Mesendoderm (in vitro differentiated cells): Measurements from ENCODE around the gene ODF2L.
A peak's percentile ranks its signal among the peaks of the same experiment; 100 is the strongest.

ENCODE experiments used
- DNase-seq: peaks from one replicate; pipeline ENCODE4 v3.0.0; 2013
- H2AK5ac ChIP-seq: 2 replicates; pipeline ENCODE4 v1.6.1; 2013; ENCODE audit warnings: low read length, inconsistent platforms
- H2BK120ac ChIP-seq: 2 replicates; pipeline ENCODE4 v1.6.1; 2013; ENCODE audit warnings: low read depth, mild to moderate bottlenecking, low read length, moderate library complexity, mixed read lengths
- H2BK15ac ChIP-seq: replicated peaks from 2 replicates; pipeline ENCODE4 v1.6.1; 2013; ENCODE audit warnings: low read depth, mild to moderate bottlenecking, moderate library complexity
- H2BK5ac ChIP-seq: 2 replicates; pipeline ENCODE4 v1.6.1; 2013; ENCODE audit warnings: low read length, inconsistent platforms
- H3K18ac ChIP-seq: 2 replicates; pipeline ENCODE4 v1.6.1; 2013; ENCODE audit warnings: mild to moderate bottlenecking, low read length, mixed read lengths
- H3K23ac ChIP-seq: one replicate; pipeline ENCODE4 v1.6.1; 2013; ENCODE audit warnings: low read length
- H3K27ac ChIP-seq: 2 replicates; pipeline ENCODE4 v1.5.1; 2013; ENCODE audit warnings: low read depth, mild to moderate bottlenecking, inconsistent platforms, low read length, moderate library complexity
- H3K27me3 ChIP-seq: 2 replicates; pipeline ENCODE4 v1.6.1; 2013; ENCODE audit warnings: low read length, control low read depth, mild to moderate bottlenecking, inconsistent platforms; ENCODE audit not compliant: insufficient read depth, poor library complexity
- H3K36me3 ChIP-seq: 2 replicates; pipeline ENCODE4 v1.6.1; 2013; ENCODE audit warnings: low read length, inconsistent platforms; ENCODE audit not compliant: control insufficient read depth, insufficient read depth
- H3K4ac ChIP-seq: one replicate; pipeline ENCODE4 v1.6.1; 2013; ENCODE audit warnings: low read depth, mild to moderate bottlenecking, low read length, moderate library complexity
- H3K4me1 ChIP-seq: 2 replicates; pipeline ENCODE4 v1.6.1; 2013; ENCODE audit warnings: low read depth, low read length, inconsistent platforms; ENCODE audit not compliant: control insufficient read depth
- H3K4me2 ChIP-seq: 2 replicates; pipeline ENCODE4 v1.6.1; 2013; ENCODE audit warnings: low read length
- H3K4me3 ChIP-seq: 2 replicates; pipeline ENCODE4 v1.5.1; 2013; ENCODE audit warnings: mild to moderate bottlenecking, low read length
- H3K56ac ChIP-seq: one replicate; pipeline ENCODE4 v1.6.1; 2013; ENCODE audit warnings: low read length
- H3K79me1 ChIP-seq: 2 replicates; pipeline ENCODE4 v1.6.1; 2013; ENCODE audit warnings: low read length, inconsistent platforms
- H3K79me2 ChIP-seq: 2 replicates; pipeline ENCODE4 v1.6.1; 2013; ENCODE audit warnings: mild to moderate bottlenecking, low read length; ENCODE audit not compliant: control insufficient read depth, insufficient read depth
- H3K9ac ChIP-seq: 2 replicates; pipeline ENCODE4 v1.6.1; 2013; ENCODE audit warnings: low read length, inconsistent platforms
- H4K5ac ChIP-seq: one replicate; pipeline ENCODE4 v1.6.1; 2013; ENCODE audit warnings: low read length
- H4K8ac ChIP-seq: one replicate; pipeline ENCODE4 v1.6.1; 2013; ENCODE audit warnings: low read depth, mild to moderate bottlenecking, control low read depth, low read length, moderate library complexity
- WGBS: extraction: QIAGEN DNeasy Blood & Tissue Kit; methylation state at CpG from one replicate; pipeline ENCODE4 v1.1.7; 2013; ENCODE audit warnings: low lambda C conversion rate, missing lambda C conversion rate; ENCODE audit not compliant: insufficient coverage; ENCODE audit errors: extremely low coverage; 5-methylcytosine and 5-hydroxymethylcytosine counted together

Gene ODF2L

DNA sequence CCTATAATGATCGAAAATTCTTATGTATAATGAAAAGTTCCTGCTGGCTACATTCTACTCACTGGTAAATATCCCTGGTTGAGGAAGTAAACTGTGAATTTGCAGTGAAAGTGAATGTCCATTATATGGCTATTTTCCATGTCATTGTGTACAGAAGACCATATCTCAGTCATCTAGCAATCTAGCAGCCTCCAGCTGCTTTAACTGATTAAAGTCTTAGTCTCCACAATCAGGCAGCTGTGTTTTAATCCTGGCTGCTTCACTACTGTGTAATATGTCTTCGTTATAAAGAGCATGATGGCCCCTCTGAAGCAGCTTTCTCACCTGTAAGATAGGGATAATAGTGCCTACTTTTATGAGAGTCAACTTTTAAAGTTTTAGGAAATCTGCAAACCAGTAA, 39.2 kb upstream of the ODF2L start:
- Histone ChIP-seq H2BK5ac (no peak overlapping the region), H4K5ac (no peak overlapping the region), H3K56ac (no peak overlapping the region), H3K9ac (no peak overlapping the region), H3K4me3 (no peak overlapping the region), H2AK5ac (no peak overlapping the region), H3K23ac (no peak overlapping the region), H3K27ac (no peak overlapping the region), H2BK120ac (no peak overlapping the region), H3K79me1 (no peaks in the 10 kb centered on the region), H2BK15ac (no peak overlapping the region), H3K27me3 (no peaks in the 10 kb centered on the region), H3K4ac (no peak overlapping the region), H3K36me3 (no peaks in the 10 kb centered on the region), H3K4me2 (no peak overlapping the region), H3K18ac (no peak overlapping the region), H3K79me2 (no peaks in the 10 kb centered on the region), H4K8ac (no peak overlapping the region), H3K4me1 (no peaks in the 10 kb centered on the region)
- peak; percentile 14 for DNase-seq
- whole genome bisulfite sequencing, result no CpG with 5 or more reads among the region's 2 CpGs

DNA sequence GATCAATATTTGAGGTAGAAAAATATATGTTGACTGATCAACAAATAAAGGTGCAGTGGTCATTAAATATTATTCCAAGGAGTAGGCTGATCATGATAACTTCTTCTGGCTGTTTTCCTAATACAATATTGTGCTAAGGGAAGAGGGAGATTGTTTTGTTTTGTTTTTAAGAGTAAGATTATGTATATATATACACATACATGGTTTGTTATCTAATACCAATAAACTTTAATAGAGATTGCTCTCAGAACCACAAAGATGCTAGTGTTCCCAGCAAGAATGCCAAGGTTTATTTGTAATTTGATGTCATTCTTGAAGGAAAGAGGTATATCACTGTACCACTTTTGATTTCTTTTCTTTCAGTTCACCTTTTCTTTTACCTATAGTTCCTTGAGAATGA, 37.9 kb upstream of the ODF2L start:
- Histone ChIP-seq H3K56ac (no peak overlapping the region), H3K4me1 (no peaks in the 10 kb centered on the region), H3K27me3 (no peaks in the 10 kb centered on the region), H2BK120ac (no peak overlapping the region), H3K4ac (no peak overlapping the region), H3K4me3 (no peak overlapping the region), H3K36me3 (no peaks in the 10 kb centered on the region), H3K18ac (no peak overlapping the region), H3K4me2 (no peak overlapping the region), H2AK5ac (no peak overlapping the region), H4K5ac (no peak overlapping the region), H3K79me1 (no peaks in the 10 kb centered on the region), H2BK15ac (no peak overlapping the region), H4K8ac (no peak overlapping the region), H3K9ac (no peak overlapping the region), H2BK5ac (no peak overlapping the region), H3K27ac (no peak overlapping the region), H3K23ac (no peak overlapping the region), H3K79me2 (no peaks in the 10 kb centered on the region)
- no peak for DNase-seq

DNA sequence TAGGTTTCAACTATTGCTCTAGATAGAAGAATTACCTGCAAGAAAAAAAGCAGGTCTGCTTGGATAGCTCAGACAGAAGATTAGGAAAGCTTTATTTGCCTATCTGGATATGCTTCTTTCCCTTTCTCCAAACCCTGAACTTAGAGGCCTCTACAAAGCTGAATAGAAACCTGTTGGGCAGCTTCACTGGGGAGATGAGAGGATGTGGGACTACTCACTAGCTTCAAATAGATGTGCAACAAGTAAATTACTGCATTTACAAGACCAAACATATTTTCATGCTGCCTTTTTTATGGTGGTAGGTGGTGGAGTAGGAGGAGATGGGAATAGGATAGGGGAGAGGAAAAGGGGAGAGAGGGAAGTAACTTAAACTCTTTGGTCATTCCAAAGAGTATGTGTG, 34.3 kb upstream of the ODF2L start:
- Histone ChIP-seq H3K27me3 (no peaks in the 10 kb centered on the region), H4K8ac (no peak overlapping the region), H2BK5ac (no peak overlapping the region), H3K4me1 (no peaks in the 10 kb centered on the region), H3K36me3 (no peaks in the 10 kb centered on the region), H3K4ac (no peak overlapping the region), H3K56ac (no peak overlapping the region), H3K4me3 (no peak overlapping the region), H3K9ac (no peak overlapping the region), H2BK120ac (no peak overlapping the region), H3K27ac (no peak overlapping the region), H4K5ac (no peak overlapping the region), H3K4me2 (no peak overlapping the region), H2AK5ac (no peak overlapping the region), H3K79me2 (no peaks in the 10 kb centered on the region), H3K23ac (no peak overlapping the region), H3K79me1 (no peaks in the 10 kb centered on the region), H2BK15ac (no peak overlapping the region), H3K18ac (no peak overlapping the region)
- DNase-seq, result no peak

DNA sequence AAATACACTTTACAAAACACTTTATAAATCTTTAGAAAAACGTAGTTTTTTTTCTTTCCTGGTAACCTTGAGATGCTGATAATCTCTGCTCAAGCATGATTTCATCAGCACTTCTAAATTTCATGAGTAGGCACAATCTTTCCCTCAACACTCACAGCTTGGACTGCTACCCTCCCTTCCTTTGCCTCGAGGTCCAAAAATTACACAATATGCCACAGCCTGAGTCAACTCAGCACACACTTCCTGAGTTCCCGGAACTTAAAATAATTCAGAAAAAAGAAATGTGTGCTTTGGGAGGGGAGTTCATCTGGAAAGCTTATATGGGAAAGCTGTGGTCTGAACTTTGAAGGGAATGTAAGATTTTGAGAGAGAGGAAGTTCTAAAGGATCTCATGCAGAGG, 33.7 kb upstream of the ODF2L start:
- Histone ChIP-seq H4K8ac (no peak overlapping the region), H2BK5ac (no peak overlapping the region), H3K36me3 (no peaks in the 10 kb centered on the region), H3K27me3 (no peaks in the 10 kb centered on the region), H3K4me2 (no peak overlapping the region), H3K9ac (no peak overlapping the region), H2BK120ac (no peak overlapping the region), H3K4ac (no peak overlapping the region), H3K56ac (no peak overlapping the region), H3K18ac (no peak overlapping the region), H4K5ac (no peak overlapping the region), H3K23ac (no peak overlapping the region), H3K79me2 (no peaks in the 10 kb centered on the region), H3K79me1 (no peaks in the 10 kb centered on the region), H3K4me3 (no peak overlapping the region), H3K27ac (no peak overlapping the region), H2AK5ac (no peak overlapping the region), H2BK15ac (no peak overlapping the region), H3K4me1 (no peaks in the 10 kb centered on the region)
- DNase-seq, result no peak
- WGBS, result no CpG with 5 or more reads among the region's 3 CpGs

DNA sequence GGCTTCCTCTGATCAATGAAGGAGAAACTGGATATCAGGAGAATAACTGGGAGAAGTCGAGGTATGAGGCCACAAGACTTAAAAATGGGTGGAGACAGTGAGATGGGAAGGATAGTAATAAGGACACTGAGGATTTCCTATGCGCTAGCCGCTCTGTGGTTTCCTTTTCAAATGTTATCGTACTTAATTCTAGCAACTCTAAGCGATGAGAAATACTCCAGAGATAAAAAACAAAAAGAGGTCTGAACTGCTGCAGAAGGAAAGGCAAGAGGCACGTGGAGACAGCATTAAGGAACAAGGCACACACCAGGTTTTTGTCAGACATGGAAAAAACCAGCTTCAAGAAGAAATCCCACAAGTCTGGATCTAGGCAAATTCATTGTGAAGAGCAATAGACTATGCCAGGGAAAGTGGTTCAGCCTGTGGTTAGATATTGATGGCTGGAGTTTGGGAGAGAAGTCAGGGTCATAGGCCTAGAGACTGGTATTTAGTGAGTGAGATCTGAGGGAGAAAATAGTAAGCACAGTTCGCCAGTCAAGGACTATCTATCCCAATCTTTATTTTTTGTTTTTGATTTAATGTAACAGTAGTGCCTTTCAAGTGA, 33.1 kb upstream of the ODF2L start:
- Histone ChIP-seq H4K8ac (no peak overlapping the region), H3K56ac (no peak overlapping the region), H3K9ac (no peak overlapping the region), H3K36me3 (no peaks in the 10 kb centered on the region), H2BK15ac (no peak overlapping the region), H3K23ac (no peak overlapping the region), H2BK120ac (no peak overlapping the region), H3K4me3 (no peak overlapping the region), H3K27me3 (no peaks in the 10 kb centered on the region), H3K79me1 (no peaks in the 10 kb centered on the region), H3K18ac (no peak overlapping the region), H2AK5ac (no peak overlapping the region), H3K79me2 (no peaks in the 10 kb centered on the region), H2BK5ac (no peak overlapping the region), H3K4me2 (no peak overlapping the region), H3K27ac (no peak overlapping the region), H3K4me1 (no peaks in the 10 kb centered on the region), H3K4ac (no peak overlapping the region), H4K5ac (no peak overlapping the region)
- no peak for DNase-seq
- WGBS, result no CpG with 5 or more reads among the region's 7 CpGs

DNA sequence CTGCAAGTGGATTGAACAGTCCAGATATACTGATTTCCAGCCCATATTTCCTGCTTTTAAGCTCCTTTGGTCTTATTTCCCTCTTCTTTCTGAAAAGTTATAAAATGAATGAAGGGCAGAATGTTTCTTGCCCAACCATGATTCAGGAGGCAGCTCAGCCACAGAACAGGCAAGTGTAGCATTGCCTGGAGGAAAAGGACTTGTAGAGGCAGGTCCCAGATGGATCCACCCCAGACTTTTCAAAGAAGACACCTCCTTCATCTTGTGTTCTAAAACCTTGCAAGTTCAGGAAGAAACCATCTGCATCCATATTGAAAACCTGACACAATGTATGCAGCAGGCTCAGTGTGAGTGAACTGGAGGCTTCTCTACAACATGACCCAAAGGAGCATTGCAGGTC, 27.8 kb upstream of the ODF2L start, which contains the start of gene CLCA2:
CLCA2 (plus strand) TSS at position 299 of the 400 bp plus-strand sequence; CDS start at position 376, 77 bp downstream.
- no peak within 1 kb of the TSS for H3K4ac ChIP-seq
- no peaks in the 10 kb centered on the region for H3K36me3 ChIP-seq
- H3K79me2 ChIP-seq, result no peaks in the 10 kb centered on the region
- H3K27me3 ChIP-seq, result no peaks in the 10 kb centered on the region
- no peak within 1 kb of the TSS for H2BK120ac ChIP-seq
- H2BK5ac ChIP-seq, result no peak within 1 kb of the TSS
- no peak within 1 kb of the TSS for H3K9ac ChIP-seq
- no peak for DNase-seq
- no peak within 1 kb of the TSS for H3K23ac ChIP-seq
- no peak within 1 kb of the TSS for H3K56ac ChIP-seq
- no peak within 1 kb of the TSS for H3K4me3 ChIP-seq
- no peak within 1 kb of the TSS for H4K5ac ChIP-seq
- no peaks in the 10 kb centered on the region for H3K4me1 ChIP-seq
- H2AK5ac ChIP-seq, result no peak within 1 kb of the TSS
- no peak within 1 kb of the TSS for H3K4me2 ChIP-seq
- no peak within 1 kb of the TSS for H3K27ac ChIP-seq
- no peak within 1 kb of the TSS for H2BK15ac ChIP-seq
- no peak within 1 kb of the TSS for H4K8ac ChIP-seq
- no peaks in the 10 kb centered on the region for H3K79me1 ChIP-seq
- H3K18ac ChIP-seq, result no peak within 1 kb of the TSS
